ENCODE measurements around the gene HENMT1.
"Not testable (repeated sequence)": the region's sequence is repeated elsewhere in the genome, so short reads cannot be mapped to it uniquely, and the experiment has no call there.

HENMT1 gene

GRCh38 chr1:108671143-108671542 is 10.2 kb upstream of the HENMT1 start:
- DNase-seq (ENCODE audit: low read depth in 3 of 3): no peak

DNA sequence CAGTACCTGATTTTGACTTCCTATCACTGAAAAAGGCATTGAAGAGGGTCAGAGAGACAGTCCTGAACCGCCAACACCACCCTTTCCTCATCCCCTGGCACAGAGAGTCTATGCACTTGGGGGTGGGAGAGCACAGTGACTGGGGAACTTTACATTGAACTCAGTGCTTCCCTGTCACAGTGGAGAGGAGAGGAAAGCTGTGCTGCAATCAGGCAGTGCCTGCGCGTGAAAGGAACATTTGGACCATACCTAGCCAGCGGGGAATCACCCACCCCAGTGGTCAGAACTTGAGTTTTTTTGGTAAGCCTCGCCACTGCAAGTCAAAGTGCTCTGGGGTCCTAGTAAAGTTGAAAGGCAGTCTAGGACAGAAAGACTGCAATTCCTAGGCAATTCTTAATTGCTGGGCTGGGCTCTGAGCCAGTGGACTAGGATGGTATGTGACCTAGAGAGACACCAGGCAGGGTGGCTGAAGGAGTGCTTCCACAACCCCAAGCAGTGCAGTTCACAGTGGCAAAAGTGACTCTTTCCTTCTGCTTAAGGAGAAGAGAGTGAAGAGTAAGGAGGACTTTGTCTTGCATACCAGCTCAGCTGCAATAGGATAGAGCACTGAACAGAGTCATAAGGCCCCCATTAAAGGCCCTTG is 9.4 kb upstream of the HENMT1 start:
- DNase-seq (ENCODE audit: low read depth in 3 of 3): no peak

GRCh38 chr1:108669679-108670078 is 8.8 kb upstream of the HENMT1 start:
- no peak for DNase-seq (ENCODE audit: low read depth in 3 of 3)

GRCh38 chr1:108668777-108669176 is 7.9 kb upstream of the HENMT1 start:
- DNase-seq (ENCODE audit: low read depth in 3 of 3): no peak

GRCh38 chr1:108667422-108667821 is 6.5 kb upstream of the HENMT1 start:
- DNase-seq (ENCODE audit: low read depth in 3 of 3): not testable (repeated sequence)

- DNase-seq (ENCODE audit: low read depth in 3 of 3): no peak
Measured at GRCh38 chr1:108665771-108666170, 4.9 kb upstream of the HENMT1 start.

GRCh38 chr1:108665067-108665466 is 4.2 kb upstream of the HENMT1 start:
- no peak for DNase-seq (ENCODE audit: low read depth in 3 of 3)

- no peak for DNase-seq (ENCODE audit: low read depth in 3 of 3)
Measured at GRCh38 chr1:108664481-108664880, 3.6 kb upstream of the HENMT1 start.

GRCh38 chr1:108663074-108663473 is 2.2 kb upstream of the HENMT1 start:
- no peak for DNase-seq (ENCODE audit: low read depth in 3 of 3)

- no peak for DNase-seq (ENCODE audit: low read depth in 3 of 3)
Measured at GRCh38 chr1:108657356-108658080, 3.4 kb downstream of the HENMT1 start.

DNA sequence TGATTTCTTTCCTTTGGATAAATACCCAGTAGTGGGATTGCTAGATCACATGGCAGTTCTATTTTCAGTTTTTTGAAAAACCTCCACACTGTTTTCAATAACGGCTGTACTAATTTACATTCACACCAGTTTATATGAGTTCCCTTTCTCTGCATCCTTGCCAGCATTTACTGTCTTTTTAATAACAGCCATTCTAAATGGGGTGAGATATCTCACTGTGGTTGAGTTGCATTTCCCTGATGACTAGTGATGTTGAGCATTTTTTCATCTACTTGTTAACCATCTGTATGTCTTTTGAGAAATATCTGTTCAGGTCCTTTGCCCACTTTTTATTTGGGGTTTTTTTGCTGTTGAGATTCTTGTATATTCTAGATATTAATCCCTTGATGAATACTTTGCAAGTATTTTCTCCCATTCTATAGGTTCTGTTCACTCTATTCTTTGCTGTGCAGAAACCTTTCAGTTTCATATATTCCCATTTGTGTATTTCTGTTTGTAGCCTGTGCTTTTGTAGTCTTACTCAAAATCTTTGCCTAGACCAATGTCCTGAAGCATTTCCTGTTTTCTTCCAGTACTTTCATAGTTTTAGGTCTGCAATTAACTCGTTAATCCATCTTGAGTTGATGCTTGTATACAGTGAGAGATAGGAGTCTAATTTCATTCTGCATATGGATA is 7.3 kb downstream of the HENMT1 start:
- no peak for DNase-seq (ENCODE audit: low read depth in 3 of 3)

DNA sequence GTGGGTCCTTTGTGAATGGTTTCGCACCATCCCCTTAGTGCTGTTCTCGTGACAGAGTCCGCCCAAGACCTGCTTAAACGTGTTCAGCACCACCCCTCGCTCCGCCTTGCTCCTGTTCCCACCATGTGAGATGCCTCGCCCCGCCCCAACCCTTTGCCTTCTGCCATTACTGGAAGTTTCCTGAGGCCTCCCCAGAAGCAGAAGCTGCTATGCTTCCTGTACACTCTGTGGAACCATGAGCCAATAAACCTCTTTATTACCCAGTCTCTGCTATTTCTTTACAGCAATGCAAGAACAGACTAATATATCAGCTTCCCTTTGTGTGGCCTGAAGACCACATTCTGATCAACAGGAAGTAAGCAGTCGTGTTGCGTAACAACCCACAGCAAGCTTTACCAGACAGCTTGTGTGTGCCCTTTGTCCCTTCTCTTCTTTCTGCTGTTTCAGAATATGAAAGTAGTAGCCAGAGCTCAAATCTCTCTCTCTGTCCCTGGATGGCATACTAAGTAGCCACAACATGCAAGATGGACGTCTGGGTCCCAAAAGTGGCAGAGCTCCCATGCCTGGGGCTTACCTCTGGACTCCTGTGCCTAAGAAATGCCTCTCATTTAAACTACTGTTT is 14.1 kb downstream of the HENMT1 start:
- peak in 2 of 3 experiments; percentile 41 to 53 for DNase-seq (ENCODE audit: low read depth in 3 of 3)

DNA sequence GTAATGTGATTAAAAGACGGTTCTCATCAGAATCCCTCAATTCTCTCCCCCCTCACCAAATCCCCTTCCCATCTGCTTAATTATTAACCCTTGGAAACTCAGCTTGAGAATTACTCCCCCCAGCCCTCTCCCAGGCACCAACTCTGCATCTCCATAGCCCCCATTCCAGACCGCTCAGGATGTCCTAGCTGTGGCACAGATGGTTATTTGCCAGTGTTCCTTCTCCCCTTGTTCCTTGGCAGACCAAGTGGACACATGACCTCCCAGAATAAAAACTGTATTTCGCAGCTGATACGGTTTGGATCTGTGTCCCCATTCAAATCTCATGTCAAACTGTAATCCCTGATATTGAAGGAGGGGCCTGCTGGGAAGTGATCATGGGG is 14.6 kb downstream of the HENMT1 start:
- no peak for DNase-seq (ENCODE audit: low read depth in 3 of 3)

- DNase-seq (ENCODE audit: low read depth in 3 of 3): no peak
Measured at GRCh38 chr1:108645564-108646184, 15.2 kb downstream of the HENMT1 start.

DNA sequence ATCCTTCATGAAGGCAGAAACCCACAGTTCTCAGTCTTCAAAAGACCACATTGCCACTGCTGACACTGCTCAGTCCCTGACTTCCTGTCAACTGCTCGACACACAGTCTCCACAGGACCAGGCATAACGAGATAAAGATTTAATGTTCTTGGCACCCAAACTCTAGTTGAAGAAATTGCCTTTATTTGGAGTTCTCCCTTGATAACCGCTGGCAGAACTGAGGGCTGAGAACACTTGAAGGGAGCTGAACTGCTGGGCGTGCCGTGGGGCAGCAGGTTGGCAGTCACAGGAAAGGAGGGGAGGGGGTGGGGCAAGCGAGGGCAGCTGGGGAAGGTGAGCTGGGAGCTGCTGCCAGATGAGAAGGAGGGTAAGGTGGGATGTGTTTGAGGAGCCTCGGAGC is 15.9 kb downstream of the HENMT1 start:
- DNase-seq (ENCODE audit: low read depth in 3 of 3): peak in 1 of 3 experiments; percentile 17

DNA sequence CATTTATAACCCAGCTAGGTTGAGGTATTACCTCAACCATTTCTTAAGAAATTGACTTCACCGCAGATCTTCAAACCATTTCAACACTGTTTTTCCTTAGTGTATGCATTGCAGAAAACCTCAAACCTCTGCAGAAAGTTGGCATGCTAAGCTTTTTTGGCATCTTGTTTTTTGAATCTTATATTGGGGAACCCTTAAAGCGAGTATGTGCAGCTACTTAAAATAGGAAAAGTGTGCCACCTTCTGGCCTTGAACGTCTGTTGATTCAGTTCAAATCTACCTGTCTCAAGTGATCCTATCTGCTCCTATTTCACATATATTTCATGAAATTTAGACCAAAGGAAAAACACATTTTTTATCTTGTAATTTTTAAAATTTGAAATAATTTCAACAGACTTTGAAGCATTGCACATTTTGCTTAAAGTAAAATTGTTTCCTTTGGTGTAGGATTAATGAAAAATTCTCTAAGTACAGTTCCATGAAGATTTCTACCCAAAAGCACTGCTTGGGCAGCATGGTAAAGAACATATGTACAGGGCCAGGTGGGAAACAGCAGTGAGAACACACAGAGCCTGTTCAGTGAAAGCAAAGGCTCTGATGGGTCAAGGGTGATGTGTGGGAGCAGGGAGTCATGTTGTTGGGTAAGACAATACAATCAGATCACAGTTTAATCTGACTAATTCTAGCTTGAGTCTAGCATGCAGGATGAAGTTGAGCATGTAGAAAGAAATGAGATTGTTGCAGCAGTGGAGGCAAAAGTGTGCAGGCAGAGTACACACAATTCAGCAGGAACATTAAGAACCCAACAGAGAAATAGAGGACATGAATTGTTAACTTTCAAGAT is 17.2 kb downstream of the HENMT1 start:
- DNase-seq (ENCODE audit: low read depth in 3 of 3): peak in 1 of 3 experiments; percentile 38

GRCh38 chr1:108640863-108641262 is 20.0 kb downstream of the HENMT1 start:
- DNase-seq (ENCODE audit: low read depth in 3 of 3): not testable (repeated sequence)

GRCh38 chr1:108639899-108640560 is 20.9 kb downstream of the HENMT1 start:
- DNase-seq (ENCODE audit: low read depth in 3 of 3): peak in 2 of 3 experiments; percentile 26 to 34

GRCh38 chr1:108636876-108637275 is 24.0 kb downstream of the HENMT1 start:
- DNase-seq (ENCODE audit: low read depth in 3 of 3): no peak

- DNase-seq (ENCODE audit: low read depth in 3 of 3): no peak
Measured at GRCh38 chr1:108634521-108634920, 26.4 kb downstream of the HENMT1 start.

DNA sequence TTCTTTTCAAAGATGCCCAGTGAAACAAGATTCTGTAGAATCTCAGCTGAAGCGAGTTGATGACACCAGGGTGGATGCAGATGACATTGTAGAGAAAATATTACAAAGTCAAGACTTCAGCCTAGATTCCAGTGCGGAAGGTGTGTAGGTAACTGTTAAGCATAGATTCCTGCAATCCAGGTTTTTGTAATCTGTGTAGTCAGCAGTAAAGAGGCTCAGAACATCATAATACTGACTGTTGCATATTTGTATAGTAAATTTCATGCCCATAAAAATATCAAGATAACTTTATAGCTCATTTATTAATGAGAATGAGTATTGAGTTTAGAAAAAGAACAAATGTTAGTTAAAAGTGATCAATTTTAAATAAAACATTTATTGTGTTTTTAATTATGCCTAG is 32.2 kb downstream of the HENMT1 start:
- DNase-seq (ENCODE audit: low read depth in 3 of 3): no peak
